Lower lobe of right lung (tissue), 2 donors: ENCODE data around the gene TNIK. TPM values are rescaled to one million over a fixed set of nuclear protein-coding genes. Genes with fewer than 3 reads are reported as not detected.

Source experiments
- ATAC-seq, 2 donors: fragments of 200-7000 bp; cut with Tn5 transposase; one replicate each; pipeline ENCODE4 v1.9.1; 2020 to 2022; ENCODE audit warnings: mild to moderate bottlenecking in 2 of 2, moderate library complexity in 2 of 2
- DNase-seq: peaks from one replicate; pipeline ENCODE4 v3.0.0-alpha.2; 2020
- H3K27ac ChIP-seq: fragments of 200-600 bp; one replicate; pipeline ENCODE4 v1.8.0; 2022
- H3K27me3 ChIP-seq: fragments of 200-600 bp; one replicate; pipeline ENCODE4 v1.8.0; 2022; ENCODE audit warnings: low read depth
- H3K36me3 ChIP-seq: fragments of 200-600 bp; one replicate; pipeline ENCODE4 v1.8.0; 2022; ENCODE audit warnings: mild to moderate bottlenecking
- H3K4me1 ChIP-seq: fragments of 200-600 bp; one replicate; pipeline ENCODE4 v1.8.0; 2022
- H3K4me3 ChIP-seq: fragments of 200-600 bp; one replicate; pipeline ENCODE4 v1.8.0; 2022; ENCODE audit warnings: mild to moderate bottlenecking
- H3K9me3 ChIP-seq: fragments of 200-600 bp; one replicate; pipeline ENCODE4 v1.8.0; 2022
- intact Hi-C: fragments of 100-400 bp; cut with DNase I; formaldehyde crosslinking; loops from one replicate; pipeline ENCODE4 v1.11.0; 2022
- total RNA-seq: library from RNA; stranded (reverse); fragmentation: NEBNext Ultra II Directional; extraction: Animal tissue kit (Norgen Biotek cat#: 25700); gene quantifications from one replicate; pipeline ENCODE4 v1.2.1, GENCODE V29; 2021
- TF ChIP-seq, protein P1 (sequence below): fragments of 200-600 bp; IDR thresholded peaks from one replicate; pipeline ENCODE4 v1.8.0; 2022; ENCODE audit warnings: antibody characterized with exemption, mild to moderate bottlenecking
- donor health status: DM: no; HTN: yes; CAD: no; lungs with severe emphysema.

TNIK gene
- total RNA-seq, 1 donor from 2014 or later: 29.3 TPM

DNA sequence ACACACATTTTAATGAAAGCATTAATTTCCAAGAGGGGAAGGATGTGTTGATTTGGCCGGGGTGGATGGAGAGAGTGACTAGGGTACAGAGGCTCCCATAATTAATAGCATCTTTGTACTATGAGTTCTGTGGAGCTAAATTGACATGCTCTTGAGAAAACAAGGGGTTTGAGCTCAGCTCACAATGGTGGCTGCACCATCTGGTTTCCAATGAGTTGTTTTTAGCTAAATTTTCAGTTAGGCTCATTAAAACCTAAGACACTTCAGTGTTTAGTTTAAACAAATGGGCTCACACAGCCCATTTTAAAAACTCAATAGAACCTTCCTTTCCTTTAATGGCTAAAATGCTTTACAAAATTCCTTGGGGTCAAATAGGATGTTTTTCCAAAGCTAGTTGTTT lies 199.7 kb downstream of the TNIK start:
- H3K27ac ChIP-seq: no peak overlapping the region
- peaks cover 12% of the 10 kb centered on the region for H3K4me1 ChIP-seq
- no peaks in the 10 kb centered on the region for H3K36me3 ChIP-seq
- H3K9me3 ChIP-seq: no peaks in the 10 kb centered on the region
- H3K27me3 ChIP-seq: no peaks in the 10 kb centered on the region
- DNase-seq (no peak), ATAC-seq (no peak)
- TF ChIP-seq, protein P1, sequence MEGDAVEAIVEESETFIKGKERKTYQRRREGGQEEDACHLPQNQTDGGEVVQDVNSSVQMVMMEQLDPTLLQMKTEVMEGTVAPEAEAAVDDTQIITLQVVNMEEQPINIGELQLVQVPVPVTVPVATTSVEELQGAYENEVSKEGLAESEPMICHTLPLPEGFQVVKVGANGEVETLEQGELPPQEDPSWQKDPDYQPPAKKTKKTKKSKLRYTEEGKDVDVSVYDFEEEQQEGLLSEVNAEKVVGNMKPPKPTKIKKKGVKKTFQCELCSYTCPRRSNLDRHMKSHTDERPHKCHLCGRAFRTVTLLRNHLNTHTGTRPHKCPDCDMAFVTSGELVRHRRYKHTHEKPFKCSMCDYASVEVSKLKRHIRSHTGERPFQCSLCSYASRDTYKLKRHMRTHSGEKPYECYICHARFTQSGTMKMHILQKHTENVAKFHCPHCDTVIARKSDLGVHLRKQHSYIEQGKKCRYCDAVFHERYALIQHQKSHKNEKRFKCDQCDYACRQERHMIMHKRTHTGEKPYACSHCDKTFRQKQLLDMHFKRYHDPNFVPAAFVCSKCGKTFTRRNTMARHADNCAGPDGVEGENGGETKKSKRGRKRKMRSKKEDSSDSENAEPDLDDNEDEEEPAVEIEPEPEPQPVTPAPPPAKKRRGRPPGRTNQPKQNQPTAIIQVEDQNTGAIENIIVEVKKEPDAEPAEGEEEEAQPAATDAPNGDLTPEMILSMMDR: no peak
- no peak overlapping the region for H3K4me3 ChIP-seq
- intact Hi-C loops: no loop called here

DNA sequence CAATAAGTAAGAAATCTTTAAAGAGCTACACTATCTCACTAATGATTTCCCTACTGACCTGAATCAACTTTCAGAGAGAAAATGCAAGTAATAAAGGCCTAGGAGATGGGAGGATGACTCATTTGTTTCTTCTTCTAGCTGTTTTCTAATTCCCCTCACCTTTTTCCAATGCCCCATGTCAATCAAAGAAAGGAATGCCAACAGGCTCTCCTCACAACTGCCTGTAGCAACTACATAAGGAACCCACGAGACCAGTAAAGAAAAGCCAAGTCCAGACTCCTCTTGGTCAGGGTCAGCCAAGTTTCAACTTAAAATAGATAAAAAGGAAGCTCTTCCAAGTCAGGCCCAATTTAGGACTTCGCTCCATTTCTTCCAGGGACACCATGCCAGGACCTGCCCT lies 201.9 kb downstream of the TNIK start:
- intact Hi-C loops: no loop called here
- ATAC-seq: no peak
- no peak for DNase-seq
- Histone ChIP-seq H3K9me3 (no peaks in the 10 kb centered on the region), H3K36me3 (no peaks in the 10 kb centered on the region), H3K4me1 (peaks cover 12% of the 10 kb centered on the region), H3K27ac (no peak overlapping the region), H3K27me3 (no peaks in the 10 kb centered on the region), H3K4me3 (no peak overlapping the region)
- TF ChIP-seq, protein P1: no peak

DNA sequence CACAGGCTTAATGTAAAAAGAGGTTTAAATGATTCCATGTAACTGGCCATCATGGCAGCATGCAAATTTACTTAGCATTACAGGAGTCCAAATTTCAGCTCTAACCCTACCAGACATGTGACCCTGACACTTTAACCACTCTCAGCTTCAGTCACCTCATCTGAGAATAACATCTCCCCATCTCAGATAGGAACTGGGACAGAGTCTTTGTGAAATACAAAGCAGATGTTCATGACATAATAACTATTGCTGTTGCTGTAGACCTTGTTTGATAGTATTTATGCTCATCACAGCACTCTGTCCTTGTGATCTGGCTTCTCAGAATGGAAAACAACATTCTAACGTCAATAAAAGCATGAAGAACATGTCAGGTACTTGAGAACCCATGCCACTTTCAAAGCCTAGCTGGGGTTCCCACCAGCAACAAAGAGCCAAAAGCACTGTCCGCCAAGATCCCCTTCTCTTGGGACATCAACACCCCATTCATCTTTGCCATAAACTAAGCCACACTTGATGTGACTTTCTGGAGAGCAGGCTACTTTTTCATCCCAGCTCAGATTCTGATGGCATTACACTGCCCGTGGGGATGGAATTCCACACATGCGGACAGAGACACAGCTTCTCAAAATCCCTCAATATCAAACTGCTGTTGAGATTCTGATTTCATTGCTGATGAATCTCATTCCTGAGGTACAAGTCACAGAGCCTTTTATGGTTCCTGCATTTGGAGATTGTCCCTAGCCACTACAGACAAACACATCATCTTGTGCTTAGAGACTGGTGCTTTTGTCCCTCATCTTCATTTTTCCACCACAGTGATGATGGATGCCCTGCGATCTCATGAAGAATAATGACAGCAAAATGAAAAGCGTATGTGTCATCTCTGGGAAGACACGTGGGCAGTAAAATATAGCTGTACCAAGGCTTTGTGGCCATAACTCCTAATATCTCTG lies 202.7 kb downstream of the TNIK start:
- no peaks in the 10 kb centered on the region for H3K27me3 ChIP-seq
- no peak overlapping the region for H3K27ac ChIP-seq
- H3K4me1 ChIP-seq: peaks cover 12% of the 10 kb centered on the region
- no peaks in the 10 kb centered on the region for H3K36me3 ChIP-seq
- DNase-seq (no peak), ATAC-seq (no peak)
- TF ChIP-seq, protein P1: no peak
- no peaks in the 10 kb centered on the region for H3K9me3 ChIP-seq
- intact Hi-C loops: no loop called here
- no peak overlapping the region for H3K4me3 ChIP-seq

DNA sequence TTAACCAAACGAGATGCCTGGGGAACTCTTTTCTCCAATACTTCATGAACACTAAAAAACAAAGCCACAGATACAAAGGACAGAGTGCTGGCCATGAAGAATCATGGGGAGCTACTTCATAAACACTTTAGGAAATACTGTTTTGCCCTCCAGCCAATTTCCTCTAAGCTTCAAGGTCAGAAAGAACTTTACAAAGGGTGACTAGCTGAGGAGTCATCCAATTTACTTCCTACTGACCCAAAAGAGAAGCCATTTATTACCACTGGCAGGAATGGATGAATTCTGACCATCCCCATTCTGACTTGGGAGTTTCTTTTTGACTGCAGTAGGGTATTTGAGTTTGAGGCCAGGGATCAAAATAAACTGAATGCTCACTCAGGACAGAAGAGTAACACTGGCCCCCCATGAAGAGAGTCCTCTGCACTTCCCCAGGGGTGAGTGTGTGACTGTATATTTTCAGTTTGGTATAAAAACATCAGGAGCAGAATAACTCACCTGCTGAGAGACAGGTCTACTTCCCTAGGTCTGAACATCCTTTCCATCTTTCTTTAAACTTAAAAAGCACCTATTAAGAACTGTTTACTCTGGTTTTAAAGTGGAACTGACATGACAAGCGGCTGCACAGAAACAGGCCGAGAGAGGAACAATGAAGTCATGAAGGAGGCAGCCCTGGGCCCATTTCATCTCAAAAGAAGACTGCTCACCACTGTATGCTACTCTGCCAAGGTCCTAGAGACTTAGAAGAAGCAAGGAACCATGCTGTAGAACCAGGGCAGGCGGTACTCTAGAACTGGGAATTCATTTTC lies 203.6 kb downstream of the TNIK start:
- Histone ChIP-seq H3K27ac (no peak overlapping the region), H3K36me3 (no peaks in the 10 kb centered on the region), H3K4me1 (peaks cover 12% of the 10 kb centered on the region), H3K4me3 (no peak overlapping the region), H3K9me3 (no peaks in the 10 kb centered on the region), H3K27me3 (no peaks in the 10 kb centered on the region)
- DNase-seq (no peak), ATAC-seq (no peak)
- TF ChIP-seq, protein P1: no peak
- intact Hi-C loops: no loop called here

DNA sequence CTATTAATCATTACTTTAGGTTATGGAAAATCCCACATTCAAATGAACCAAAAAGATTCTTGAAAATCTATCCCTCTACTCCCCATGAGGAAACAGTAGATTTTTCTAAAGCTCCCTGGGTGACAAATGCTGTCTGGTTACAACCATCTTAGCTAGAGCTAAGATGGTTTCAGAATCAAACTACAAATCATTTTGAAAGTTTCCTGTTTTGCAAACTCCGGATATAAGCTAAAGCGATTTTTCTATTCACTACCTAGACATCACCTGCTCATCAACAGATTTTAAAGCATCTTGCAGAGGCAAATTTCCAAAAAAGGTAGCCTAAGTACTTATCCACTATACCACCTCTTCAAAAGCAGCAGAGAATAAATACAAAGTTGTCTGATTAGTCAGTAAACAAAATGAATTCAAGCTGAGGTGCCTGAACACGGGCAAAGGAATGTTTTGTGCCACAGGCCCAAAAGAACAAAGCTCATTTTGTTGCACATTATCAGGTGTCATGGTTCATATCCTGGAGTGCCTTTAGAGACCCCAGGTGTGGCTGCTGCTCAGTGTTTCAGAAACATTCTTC lies 204.9 kb downstream of the TNIK start:
- H3K4me1 ChIP-seq: peaks cover 12% of the 10 kb centered on the region
- DNase-seq (no peak), ATAC-seq (no peak)
- H3K27ac ChIP-seq: no peak overlapping the region
- TF ChIP-seq, protein P1: no peak
- no peaks in the 10 kb centered on the region for H3K27me3 ChIP-seq
- H3K36me3 ChIP-seq: no peaks in the 10 kb centered on the region
- H3K9me3 ChIP-seq: no peaks in the 10 kb centered on the region
- intact Hi-C loops: no loop called here
- no peak overlapping the region for H3K4me3 ChIP-seq
